Epidermal melanocyte (primary cell): ENCODE results near the gene TSHZ2.
"Not testable (repeated sequence)": the region's sequence is repeated elsewhere in the genome, so short reads cannot be mapped to it uniquely, and the experiment has no call there.

ENCODE experiments used
- DNase-seq: peaks from one replicate; pipeline ENCODE4 v3.0.0; 2011; ENCODE audit warnings: low spot score; ENCODE audit not compliant: insufficient read length

Gene TSHZ2

GRCh38 chr20:53334861-53335260 is 362.7 kb downstream of the TSHZ2 start:
- no peak for DNase-seq

GRCh38 chr20:53335555-53335954 is 363.4 kb downstream of the TSHZ2 start:
- no peak for DNase-seq

GRCh38 chr20:53336892-53337291 is 364.7 kb downstream of the TSHZ2 start:
- no peak for DNase-seq

DNA sequence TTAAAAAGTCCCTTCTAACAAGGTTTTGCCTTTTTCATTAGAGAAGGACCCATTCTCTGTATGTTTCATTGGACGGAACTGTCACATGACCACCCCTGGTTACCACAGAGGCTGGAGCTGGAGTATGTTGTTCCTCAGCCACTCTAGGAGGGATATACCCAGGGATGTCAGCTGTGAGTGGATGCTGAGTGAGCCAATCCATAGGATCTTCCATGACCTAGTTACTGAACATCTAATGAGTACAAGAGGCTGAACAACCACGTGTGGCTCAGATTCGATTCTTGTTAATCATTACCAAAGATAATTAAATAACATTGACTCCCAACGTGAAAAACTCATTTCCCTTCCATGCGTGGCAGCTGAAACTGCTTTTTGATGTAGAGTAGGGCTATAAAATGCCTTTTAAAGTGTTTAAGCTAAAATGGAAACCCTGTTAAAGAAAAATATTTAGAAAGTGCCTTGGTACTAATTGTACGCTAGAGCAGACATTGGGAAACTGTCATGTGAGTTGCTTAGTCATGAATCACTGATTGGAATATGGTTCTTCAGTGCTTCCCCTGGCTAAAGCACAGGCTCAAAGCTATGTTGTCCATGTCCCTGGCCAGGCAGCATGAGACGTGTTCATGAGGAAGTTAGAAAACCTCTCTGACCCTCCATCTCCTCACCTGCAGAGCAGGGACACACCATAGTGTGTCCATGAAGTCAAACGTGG is 365.4 kb downstream of the TSHZ2 start:
- no peak for DNase-seq

DNA sequence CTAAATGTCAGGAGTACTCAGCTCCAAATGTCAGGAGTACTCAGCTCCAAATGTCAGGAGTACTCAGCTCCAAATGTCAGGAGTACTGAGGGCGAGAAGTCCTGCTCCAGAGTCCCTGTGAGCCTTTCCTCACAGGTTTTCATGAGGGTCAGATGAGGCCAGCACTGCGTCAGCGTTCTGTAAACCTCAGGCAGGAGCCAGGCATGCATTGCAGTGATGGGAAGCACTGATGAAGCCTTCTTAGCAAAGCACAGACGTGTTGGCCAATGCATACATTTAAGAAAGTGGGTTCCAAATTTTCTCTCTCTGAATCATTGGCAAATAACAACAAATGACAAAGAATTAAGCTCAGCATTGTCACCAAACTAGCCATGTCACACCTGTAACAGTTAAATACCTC is 366.6 kb downstream of the TSHZ2 start:
- DNase-seq = no peak

GRCh38 chr20:53342429-53342828 is 370.3 kb downstream of the TSHZ2 start:
- no peak for DNase-seq

DNA sequence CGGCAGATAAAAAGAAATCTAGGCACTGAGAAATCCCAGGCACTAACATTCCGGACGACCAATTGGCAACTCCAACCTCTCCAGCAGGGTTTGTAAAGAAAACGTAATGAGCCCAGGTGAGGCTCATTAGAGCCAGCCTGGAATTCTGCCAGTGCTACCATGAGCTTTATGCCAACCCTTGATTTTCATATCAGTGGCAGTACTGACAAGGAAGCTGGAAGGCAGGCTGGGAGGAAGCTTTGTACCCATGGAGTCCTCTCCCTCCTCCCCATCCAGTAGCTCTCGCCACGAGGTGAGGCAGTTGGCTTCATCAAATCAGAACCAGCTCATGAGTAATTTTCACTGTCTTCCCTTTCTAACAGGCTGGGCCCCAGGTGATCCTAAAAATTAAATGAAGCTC is 371.3 kb downstream of the TSHZ2 start:
- no peak for DNase-seq

DNA sequence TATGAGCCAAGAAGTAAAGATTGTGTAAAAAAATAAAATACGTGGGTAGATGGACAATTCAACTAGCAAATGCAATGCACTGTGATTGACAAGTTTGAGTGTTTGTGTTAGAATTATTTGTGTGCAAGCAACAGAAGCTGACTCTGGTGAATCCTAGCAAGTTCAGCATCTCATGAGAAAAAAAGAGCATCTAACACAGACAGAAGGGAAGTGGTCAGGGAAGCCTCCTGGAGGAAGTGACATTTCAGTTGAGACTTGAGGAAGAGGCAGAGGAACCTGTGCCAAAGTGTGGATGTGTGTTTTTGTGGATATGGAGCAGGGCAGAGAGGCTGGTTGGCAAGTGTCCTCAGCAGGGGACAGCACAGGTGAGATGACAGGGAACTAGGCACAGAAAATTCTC is 372.7 kb downstream of the TSHZ2 start:
- no peak for DNase-seq

DNA sequence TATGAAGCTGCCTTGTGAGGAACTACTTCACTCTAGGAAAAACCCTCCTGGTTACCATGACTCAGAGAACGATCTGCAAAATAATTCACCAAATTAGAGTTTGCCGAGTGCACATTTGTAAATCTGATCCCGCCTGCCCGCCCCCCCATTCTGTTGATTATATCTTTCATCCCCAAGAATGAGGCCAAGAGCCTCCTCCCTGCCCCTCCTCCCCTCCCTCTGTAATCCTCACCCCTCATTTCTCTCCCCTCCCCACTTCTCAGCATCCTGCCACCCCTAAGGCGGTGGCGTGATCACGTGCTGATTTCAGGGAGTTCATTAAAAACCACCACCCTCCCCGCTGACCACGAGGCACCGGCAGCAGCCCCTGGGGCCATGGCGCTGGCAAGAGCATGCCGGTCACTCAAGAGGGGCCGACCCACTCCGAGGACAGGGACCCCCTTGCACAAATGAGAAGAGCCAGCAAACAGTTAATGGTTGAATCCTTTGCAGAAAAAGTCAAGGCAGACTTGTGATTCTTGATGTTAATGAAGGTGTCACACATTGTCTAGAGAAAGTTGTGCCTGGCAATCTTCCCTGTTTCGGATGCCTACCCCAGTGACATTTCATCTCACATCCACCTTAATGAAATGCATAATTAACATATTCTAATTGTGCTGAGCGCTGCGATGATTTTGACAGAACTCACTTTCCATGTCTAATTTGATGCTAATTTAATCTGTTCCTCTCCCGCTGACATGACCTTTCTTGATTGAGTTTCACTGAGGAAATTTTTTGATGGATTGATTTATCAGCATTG is 373.6 kb downstream of the TSHZ2 start:
- DNase-seq = no peak

DNA sequence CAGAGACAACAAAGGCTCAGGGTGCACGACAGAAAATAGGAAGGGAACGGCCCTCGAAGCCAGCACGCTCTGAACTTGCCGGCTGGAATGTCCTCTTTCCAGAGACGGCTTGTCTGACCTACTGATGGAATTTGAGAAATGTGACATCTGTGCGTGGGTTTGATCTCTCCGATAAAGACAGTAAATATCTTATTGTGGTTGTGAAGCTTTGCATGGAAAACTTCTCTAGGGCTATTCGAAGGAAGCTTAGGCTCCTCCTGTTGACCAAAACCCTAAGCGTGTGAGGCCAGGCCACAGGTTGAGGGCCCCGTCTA is 374.1 kb downstream of the TSHZ2 start:
- no peak for DNase-seq

- no peak for DNase-seq
Measured at GRCh38 chr20:53349730-53350129, 377.6 kb downstream of the TSHZ2 start.

DNA sequence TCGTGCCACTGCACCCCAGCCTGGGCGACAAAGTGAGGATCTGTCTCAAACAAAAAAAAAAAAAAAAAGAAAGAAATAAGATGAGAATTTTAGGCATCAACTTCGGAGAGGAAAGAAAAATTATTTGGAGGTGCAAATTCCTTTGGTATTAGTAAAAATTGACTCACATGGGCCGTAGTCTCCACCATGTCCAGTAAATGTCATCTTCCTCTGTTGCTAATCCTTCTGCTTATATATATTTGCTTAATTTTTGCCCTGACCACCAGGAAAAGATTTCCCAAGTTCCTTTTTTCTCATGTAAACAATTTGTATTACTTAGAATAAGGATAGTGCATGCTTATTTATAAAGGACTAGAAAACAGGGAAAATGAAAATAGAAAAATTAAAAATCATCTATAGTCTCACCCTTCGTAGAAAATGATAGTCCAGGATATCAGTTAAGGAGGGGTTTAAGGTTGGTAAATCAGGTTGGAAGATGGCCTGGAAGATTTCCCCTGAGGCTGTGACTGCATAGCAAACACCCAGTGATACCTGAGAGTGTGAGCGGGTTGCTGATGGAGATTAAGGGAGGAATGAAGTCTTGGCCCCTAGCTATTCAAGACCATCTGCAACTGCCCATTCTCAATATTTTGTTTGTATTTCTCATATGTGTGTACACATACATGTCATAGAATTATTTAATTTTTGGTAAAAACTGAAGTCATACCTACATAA is 380.7 kb downstream of the TSHZ2 start:
- DNase-seq = no peak

GRCh38 chr20:53354314-53354713 is 382.2 kb downstream of the TSHZ2 start:
- no peak for DNase-seq

DNA sequence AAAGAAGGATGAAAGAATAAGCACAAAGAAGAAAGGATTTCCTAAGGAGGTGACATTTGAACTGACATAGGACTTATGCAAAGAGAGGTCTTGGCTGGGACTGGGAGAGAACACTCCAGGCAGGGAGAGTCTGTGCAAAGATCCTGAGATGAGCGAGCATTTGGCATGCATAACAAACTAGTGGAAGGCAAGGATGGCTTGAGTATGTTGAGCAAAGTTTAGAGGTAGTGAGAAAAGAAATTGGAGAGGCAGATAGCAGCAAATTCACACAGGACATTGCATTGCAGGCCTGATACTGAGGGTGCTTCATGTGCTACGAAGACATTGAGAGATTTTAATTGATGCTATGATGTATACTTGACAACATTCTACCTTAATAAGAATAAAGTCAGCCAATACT is 383.6 kb downstream of the TSHZ2 start:
- DNase-seq = no peak

DNA sequence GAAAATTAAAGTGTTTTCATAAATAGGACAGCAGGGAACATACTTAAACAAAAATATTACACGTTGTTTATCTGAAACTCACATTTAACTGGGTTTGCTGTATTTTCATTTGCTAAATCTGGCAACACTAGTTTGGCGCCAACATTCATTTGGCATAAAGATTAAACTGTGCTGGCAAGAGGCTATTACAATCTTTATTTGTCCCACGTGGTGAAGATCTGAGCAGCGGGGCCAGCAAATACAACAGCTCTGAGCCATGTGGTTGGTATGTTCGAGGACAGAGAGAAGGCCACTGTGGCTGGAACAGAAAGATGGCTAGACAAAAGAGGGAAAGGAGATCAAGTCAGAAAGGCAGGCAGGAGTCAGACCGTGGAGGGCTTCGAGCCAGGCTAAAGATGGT is 387.3 kb downstream of the TSHZ2 start:
- no peak for DNase-seq

GRCh38 chr20:53360852-53361251 is 388.7 kb downstream of the TSHZ2 start:
- DNase-seq = no peak

GRCh38 chr20:53362736-53363135 is 390.6 kb downstream of the TSHZ2 start:
- DNase-seq = no peak

DNA sequence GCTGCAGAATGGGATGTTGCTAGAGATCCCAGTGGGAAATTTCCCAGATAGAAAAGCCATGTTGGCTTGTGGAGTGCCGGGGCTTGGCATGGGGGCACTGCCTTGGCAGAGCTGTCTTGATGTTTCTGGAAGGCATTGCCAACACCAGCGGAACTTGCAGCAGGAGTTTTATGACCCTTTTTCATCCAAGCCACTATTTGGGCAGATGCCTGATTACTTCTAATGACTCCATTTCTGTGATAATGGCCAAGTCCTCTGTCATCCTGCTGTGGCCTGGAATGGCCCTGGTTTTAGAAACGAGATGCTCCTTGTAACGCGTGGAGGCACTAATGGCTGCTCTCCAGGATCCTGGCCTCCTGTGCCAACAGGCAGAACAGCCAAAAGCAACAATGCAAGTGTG is 392.5 kb downstream of the TSHZ2 start:
- DNase-seq = no peak

DNA sequence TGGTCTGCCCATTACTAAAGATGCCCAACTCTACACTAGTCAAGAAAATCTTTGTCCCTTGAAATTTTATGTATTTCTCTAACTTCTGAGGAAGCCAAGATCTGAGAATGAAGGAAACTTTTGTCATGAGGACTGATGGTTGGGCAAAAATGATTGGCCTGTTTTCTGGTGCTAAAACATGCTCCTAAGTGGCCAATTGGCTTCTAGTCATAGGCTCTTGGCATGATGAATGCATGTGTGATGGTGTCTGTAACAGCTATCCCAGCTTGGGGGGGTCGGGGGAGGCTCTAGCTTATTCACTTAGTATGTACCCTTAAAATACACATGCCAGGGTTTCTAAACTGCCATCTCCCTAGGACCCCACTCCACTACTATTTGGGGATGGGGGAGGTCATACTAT is 392.9 kb downstream of the TSHZ2 start:
- no peak for DNase-seq

DNA sequence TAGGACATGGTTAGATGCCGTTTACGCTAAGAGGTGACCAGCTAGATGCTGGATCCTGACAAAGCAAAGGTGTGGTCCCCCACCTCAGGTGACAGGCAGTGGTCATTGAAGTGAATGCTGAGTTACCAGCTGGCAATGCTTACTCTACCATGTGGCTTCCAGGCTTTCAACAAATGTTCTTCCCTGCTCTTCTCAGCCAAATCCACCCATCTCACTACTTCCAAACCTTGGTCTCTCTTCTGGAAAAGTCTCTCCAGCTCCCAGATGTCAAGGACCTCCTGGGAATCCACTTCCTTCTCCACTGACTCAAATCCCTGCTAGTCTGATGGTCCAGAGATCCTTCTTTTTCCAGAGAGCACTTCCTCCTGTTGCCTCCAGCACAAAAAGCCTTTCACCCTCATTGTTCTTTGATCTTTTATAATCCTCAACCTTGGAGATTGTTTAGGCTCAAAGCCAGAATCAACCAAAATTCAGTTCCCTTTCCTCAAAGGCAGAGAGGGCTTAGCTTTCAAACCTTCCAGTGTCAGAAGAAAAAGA is 393.4 kb downstream of the TSHZ2 start:
- no peak for DNase-seq

- not testable (repeated sequence) for DNase-seq
Measured at GRCh38 chr20:53366928-53367327, 394.8 kb downstream of the TSHZ2 start.

DNA sequence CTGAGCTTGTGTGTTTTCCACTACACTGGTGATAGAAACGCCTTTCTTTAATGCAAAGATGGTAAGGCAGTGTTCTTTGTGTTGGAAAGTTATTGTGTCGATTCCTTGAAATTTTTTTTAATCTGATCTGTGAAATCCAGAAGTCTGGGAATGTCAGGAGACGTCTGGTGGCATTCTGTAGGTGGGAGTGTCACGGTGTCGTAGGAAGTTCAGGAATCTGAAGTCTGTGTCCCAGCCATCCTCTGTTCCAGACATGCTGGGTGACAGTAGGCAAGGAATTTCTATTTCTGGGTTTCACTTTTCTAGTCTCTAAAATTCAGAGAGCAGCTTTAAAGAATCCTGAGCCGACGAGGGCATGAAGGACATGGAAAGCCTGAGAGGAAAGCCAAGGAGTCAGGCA is 397.7 kb downstream of the TSHZ2 start:
- no peak for DNase-seq
